ENCODE data around the gene OSBPL5. TPM values are rescaled to one million over a fixed set of nuclear protein-coding genes. Genes with fewer than 3 reads are reported as not detected.

Gene OSBPL5
- total and polyA plus RNA-seq, 9 of the 15 experiments (the other 6 are each of a cell fraction or from before 2014, with no cell fraction given) = 0.06 to 14.8 (median 3.2) TPM

GRCh38 chr11:3057069-3057963 is 107.8 kb downstream of the OSBPL5 start, which contains the start of gene CARS1 (continued):
- no peak for TF ChIP-seq CUX1 (CRISPR knock-in tag; IDR thresholded peaks at IDR 0.05)
- peak; percentile 85 for TF ChIP-seq E2F1 (CRISPR knock-in tag; IDR thresholded peaks at IDR 0.05)
- TF ChIP-seq NEUROD1 (IDR thresholded peaks at IDR 0.05; ENCODE audit: borderline replicate concordance, low read depth, low read length, partially characterized antibody) = peak; percentile 74
- TF ChIP-seq ATF3 (IDR thresholded peaks at IDR 0.05) = peak; percentile 96
- peak; percentile 86 for TF ChIP-seq ATF3 (CRISPR knock-in tag; conservative IDR thresholded peaks at IDR 0.05)
- TF ChIP-seq CLOCK (CRISPR knock-in tag; IDR thresholded peaks at IDR 0.05; ENCODE audit: borderline replicate concordance) = no peak
- TF ChIP-seq EGR1 (conservative IDR thresholded peaks at IDR 0.05) = peak; percentile 60
- TF ChIP-seq BRD4 (IDR thresholded peaks at IDR 0.05) = peak; percentile 40; the same call in 1 of the 2 replicates
- TF ChIP-seq ZNF79 (CRISPR knock-in tag; IDR thresholded peaks at IDR 0.05; ENCODE audit: low read depth) = no peak
- peak; percentile 75; the same call in 1 of the 2 replicates for TF ChIP-seq MBD2 (IDR thresholded peaks at IDR 0.05; ENCODE audit: borderline replicate concordance, low read depth)
- TF ChIP-seq ZMIZ1 (IDR thresholded peaks at IDR 0.05; ENCODE audit: low read depth in 2 of 2, low read length in 2 of 2) = peak in 1 of 2 experiments; percentile 26; a peak in 1 of 4 replicates
